Ishikawa (cell line): ENCODE results near the gene TAF6L.

Experiments
- CEBPB ChIP-seq: IDR thresholded peaks from 2 replicates; pipeline ENCODE4 v1.6.1; 2012
- YY1 ChIP-seq: IDR thresholded peaks from 2 replicates; pipeline ENCODE4 v1.6.1; 2012; ENCODE audit warnings: low read depth

DNA sequence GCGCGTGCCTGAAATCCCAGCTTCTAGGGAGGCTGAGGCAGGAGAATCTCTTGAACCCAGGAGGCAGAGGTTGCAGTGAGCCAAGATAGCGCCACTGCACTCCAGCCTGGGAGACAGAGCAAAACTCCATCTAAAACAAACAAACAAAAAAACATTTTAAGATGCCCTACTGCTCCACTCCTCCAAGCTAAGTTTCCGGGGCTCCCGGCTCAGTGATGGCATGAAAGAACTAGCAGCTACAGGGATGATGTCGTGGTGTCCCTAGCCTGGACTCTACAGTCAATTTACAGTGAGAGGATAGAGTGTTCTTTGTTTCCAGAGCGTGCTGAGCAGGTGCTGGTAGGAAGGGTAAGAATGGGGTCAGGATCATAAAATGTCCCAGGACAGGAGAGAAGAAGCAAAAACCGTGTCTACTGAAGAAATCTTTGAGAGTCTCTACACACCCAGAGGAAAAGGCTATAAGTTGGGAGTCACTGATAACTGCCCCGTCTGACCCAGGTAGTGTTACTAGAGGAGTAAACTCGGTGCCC, 16.0 kb upstream of the TAF6L start:
- TF ChIP-seq YY1 (no peak), CEBPB (no peak)
